Raji (cell line): ENCODE results near the gene NOTCH4.

Experiments
- POLR2A ChIP-seq: IDR thresholded peaks from 2 replicates; pipeline ENCODE4 v1.6.1; 2011; ENCODE audit warnings: low read depth, low read length, control low read depth; ENCODE audit not compliant: insufficient read depth

Gene NOTCH4

GRCh38 chr6:32189069-32189741 lies 34.7 kb downstream of the NOTCH4 start:
- TF ChIP-seq POLR2A, result no peak

- TF ChIP-seq POLR2A, result 0 out of 2 replicates have a peak, but pooled peaks have one; percentile 8
These were observed 35.3 kb downstream of the NOTCH4 start for GRCh38 chr6:32188381-32189068.

GRCh38 chr6:32187009-32187709 lies 36.7 kb downstream of the NOTCH4 start:
- TF ChIP-seq POLR2A, result no peak

- 0 out of 2 replicates have a peak, but pooled peaks have one; percentile 6 for TF ChIP-seq POLR2A
These were observed 37.6 kb downstream of the NOTCH4 start for GRCh38 chr6:32186151-32186840.

- 0 out of 2 replicates have a peak, but pooled peaks have one; percentile 14 for TF ChIP-seq POLR2A
These were observed 39.7 kb downstream of the NOTCH4 start, which contains the start of gene AGER for GRCh38 chr6:32184084-32184640. Gene AGER, minus strand, starts transcription at chr6:32184253. Its CDS starts 31 bp downstream, at chr6:32184222.

- 0 out of 2 replicates have a peak, but pooled peaks have one; percentile 4 for TF ChIP-seq POLR2A
These were observed 40.3 kb downstream of the NOTCH4 start for GRCh38 chr6:32183483-32184083.

GRCh38 chr6:32183030-32183429 lies 40.8 kb downstream of the NOTCH4 start:
- TF ChIP-seq POLR2A, result 0 out of 2 replicates have a peak, but pooled peaks have one; percentile 9

- no peak for TF ChIP-seq POLR2A
These were observed 41.3 kb downstream of the NOTCH4 start for GRCh38 chr6:32182555-32182981.

GRCh38 chr6:32181915-32182529 lies 41.8 kb downstream of the NOTCH4 start:
- TF ChIP-seq POLR2A, result no peak

GRCh38 chr6:32181148-32181702 lies 42.6 kb downstream of the NOTCH4 start:
- TF ChIP-seq POLR2A, result no peak

GRCh38 chr6:32179766-32180405 lies 44.0 kb downstream of the NOTCH4 start:
- TF ChIP-seq POLR2A, result no peak

- peak; percentile 45; the same call in 1 of the 2 replicates for TF ChIP-seq POLR2A
These were observed 45.1 kb downstream of the NOTCH4 start for GRCh38 chr6:32178547-32179440.
